HepG2 (cell line): Measurements from ENCODE around the gene FBXW12. TPM values are rescaled to one million over a fixed set of nuclear protein-coding genes. Genes with fewer than 3 reads are reported as not detected.

ENCODE experiments used
- ATAC-seq: fragments of 200-7000 bp; cut with Tn5 transposase; 3 replicates; pipeline ENCODE4 v1.9.1; 2020; ENCODE audit warnings: mild to moderate bottlenecking, moderate library complexity
- BruUV-seq: library from RNA; stranded (reverse); fragments of 400-500 nt; replicated peaks from 2 replicates; lab custom pipeline; 2021; lab: Mats Ljungman, UMichigan
- CTCF ChIA-PET: fragments of 300-600 bp; formaldehyde crosslinking; extraction: SDS; loops from one replicate; lab custom pipeline; 2021; ENCODE audit warnings: low total read pairs, inconsistent platforms, low intra/inter-chr PET ratio; lab: Yijun Ruan, JAX
- POLR2A ChIA-PET: fragments of 350-600 bp; sonication (Branson Sonifier 250); formaldehyde crosslinking; loops from one replicate; lab custom pipeline; 2020; ENCODE audit warnings: antibody characterized with exemption, inconsistent platforms; lab: Yijun Ruan, JAX
- DNase-seq: peaks from one replicate; pipeline ENCODE4 v3.0.0-alpha.2; 2015; ENCODE audit warnings: low spot score
- FAIRE-seq: peaks from 3 replicates; lab custom pipeline; 2011; peaks lifted over from hg19 to GRCh38; lab: Jason Lieb, UNC
- H2AFZ ChIP-seq: one replicate; pipeline ENCODE4 v1.6.1; 2011; ENCODE audit warnings: low read length, inconsistent platforms
- H3K27ac ChIP-seq: fragments of 300-600 bp; 3 replicates; pipeline ENCODE4 v1.8.0; 2011; ENCODE audit warnings: mixed run types, mild to moderate bottlenecking, mixed read lengths, low read length, inconsistent platforms; ENCODE audit not compliant: insufficient read depth; ENCODE audit errors: extremely low read length
- H3K27me3 ChIP-seq, 2 experiments: fragments of 200-600 bp in 1 of 2; 2 replicates in 1 of 2; 3 replicates in 1 of 2; pipeline versions ENCODE4 v1.6.0 to v1.8.0; 2011; ENCODE audit warnings: low read length in 2 of 2, mild to moderate bottlenecking in 2 of 2, moderate library complexity in 2 of 2, inconsistent platforms in 1 of 2; ENCODE audit not compliant: insufficient read depth in 2 of 2, control insufficient read depth in 1 of 2
- H3K36me3 ChIP-seq, 2 experiments: fragments of 200-600 bp in 1 of 2; replicated peaks in 1 of 2; 2 replicates in 1 of 2; 3 replicates in 1 of 2; pipeline versions ENCODE4 v1.5.1 to v1.8.0; 2011; ENCODE audit warnings: low read length in 2 of 2, inconsistent platforms in 1 of 2; ENCODE audit not compliant: insufficient read depth in 2 of 2, control insufficient read depth in 1 of 2
- H3K4me1 ChIP-seq: 2 replicates; pipeline ENCODE4 v1.5.1; 2012; ENCODE audit warnings: low read length, inconsistent platforms; ENCODE audit not compliant: insufficient read depth
- H3K4me2 ChIP-seq: 2 replicates; pipeline ENCODE4 v1.6.0; 2011; ENCODE audit warnings: low read depth, low read length, inconsistent platforms
- H3K4me3 ChIP-seq, 3 experiments: fragments of 200-600 bp in 1 of 3; sonication (generic), shearing (Covaris generic) in 1 of 3; replicated peaks in 1 of 3; 2 replicates each; pipeline ENCODE4 v1.5.1; 2011 to 2016; ENCODE audit warnings: low read length in 3 of 3, inconsistent platforms in 2 of 3, low read depth in 2 of 3, mild to moderate bottlenecking in 2 of 3, control low read depth in 1 of 3, mixed read lengths in 1 of 3; ENCODE audit not compliant: insufficient read depth in 1 of 3
- H3K79me2 ChIP-seq: one replicate; pipeline ENCODE4 v1.6.1; 2011; ENCODE audit warnings: low read length, inconsistent platforms; ENCODE audit not compliant: insufficient read depth
- H3K9ac ChIP-seq: 2 replicates; pipeline ENCODE4 v1.6.0; 2011; ENCODE audit warnings: mild to moderate bottlenecking, low read depth, low read length, inconsistent platforms; ENCODE audit not compliant: insufficient read depth
- H3K9me3 ChIP-seq: 2 replicates; pipeline ENCODE4 v1.5.1; 2012; ENCODE audit warnings: mild to moderate bottlenecking, low read length
- H4K20me1 ChIP-seq: 2 replicates; pipeline ENCODE4 v1.6.0; 2011; ENCODE audit warnings: inconsistent platforms, mild to moderate bottlenecking, low read length, moderate library complexity; ENCODE audit not compliant: insufficient read depth
- AGO2 ChIP-seq: fragments of 200-400 bp; formaldehyde crosslinking; optimal IDR thresholded peaks from 2 replicates; pipeline ENCODE3; 2017; ENCODE audit warnings: mild to moderate bottlenecking, low read depth, low read length, moderate library complexity
- PRPF4 ChIP-seq: fragments of 200-400 bp; formaldehyde crosslinking; IDR thresholded peaks from 2 replicates; pipeline ENCODE4 v1.6.1; 2016; ENCODE audit warnings: low read length, low read depth; ENCODE audit not compliant: poor library complexity, severe bottlenecking
- RBFOX2 ChIP-seq: fragments of 200-400 bp; formaldehyde crosslinking; IDR thresholded peaks from 2 replicates; pipeline ENCODE4 v1.6.1; 2017; ENCODE audit warnings: low read depth, mild to moderate bottlenecking, low read length
- ZNF34 ChIP-seq: sonication (generic); formaldehyde crosslinking; IDR thresholded peaks from 2 replicates; pipeline ENCODE4 v1.4.0; 2020; ENCODE audit warnings: mild to moderate bottlenecking, missing genetic modification reagents, borderline replicate concordance
- ZNF446 ChIP-seq: sonication (generic); formaldehyde crosslinking; IDR thresholded peaks from 2 replicates; pipeline ENCODE4 v1.5.0; 2020; ENCODE audit warnings: mild to moderate bottlenecking, missing genetic modification reagents
- WGBS: methylation state at CpG from one replicate; pipeline ENCODE4 v1.1.6; 2017; ENCODE audit warnings: low lambda C conversion rate; 5-methylcytosine and 5-hydroxymethylcytosine counted together
- in situ Hi-C: cut with HindIII; loops from 2 replicates; pipeline ENCODE4 v1.10.0; 2017; ENCODE audit warnings: low pct_unique_long_range_greater_than_20kb; ENCODE audit not compliant: extremely low pct_ligation_motif_present
- intact Hi-C: fragments of 100-400 bp; cut with micrococcal nuclease; formaldehyde crosslinking; loops from one replicate; pipeline ENCODE4 v1.10.0; 2022; ENCODE audit not compliant: unreplicated experiment
- polyA plus RNA-seq, 8 experiments: library from polyadenylated mRNA; depleted of rRNA in 3 of 8; stranded (reverse) in 7 of 8; unstranded in 1 of 8; fragments of >200 nt; fragmentation: Illumina TruSeq in 4 of 8; extraction: Trizol in 4 of 8; gene quantifications; 2 replicates each; pipeline versions ENCODE4 v1.2.1 to v1.2.3, GENCODE V29; 2011 to 2016; ENCODE audit warnings: low read depth in 4 of 8, missing spikeins in 1 of 8, mixed read lengths in 1 of 8; ENCODE audit not compliant: insufficient read depth in 1 of 8
- total RNA-seq, 5 experiments: library from RNA; depleted of rRNA; stranded (reverse); fragments of >200 nt; fragmentation: Illumina TruSeq; extraction: Trizol; gene quantifications; 2 replicates each; pipeline ENCODE4 v1.2.3, GENCODE V29; 2016; ENCODE audit warnings: low read depth in 1 of 5
- TF ChIP-seq, protein P1 (sequence below): sonication (generic); formaldehyde crosslinking; IDR thresholded peaks from 2 replicates; pipeline ENCODE4 v1.8.0; 2022; ENCODE audit warnings: missing genetic modification reagents, mild to moderate bottlenecking, borderline replicate concordance
- TF ChIP-seq, protein P2 (sequence below): sonication (generic); formaldehyde crosslinking; IDR thresholded peaks from one replicate; pipeline ENCODE4 v1.5.1; 2020; ENCODE audit warnings: mild to moderate bottlenecking, missing genetic modification reagents; ENCODE audit errors: not compliant biosample characterization

The FBXW12 gene
- total and polyA plus RNA-seq, 2 of the 13 experiments (the other 11 are each of a cell fraction or from before 2014, with no cell fraction given), result not detected

DNA sequence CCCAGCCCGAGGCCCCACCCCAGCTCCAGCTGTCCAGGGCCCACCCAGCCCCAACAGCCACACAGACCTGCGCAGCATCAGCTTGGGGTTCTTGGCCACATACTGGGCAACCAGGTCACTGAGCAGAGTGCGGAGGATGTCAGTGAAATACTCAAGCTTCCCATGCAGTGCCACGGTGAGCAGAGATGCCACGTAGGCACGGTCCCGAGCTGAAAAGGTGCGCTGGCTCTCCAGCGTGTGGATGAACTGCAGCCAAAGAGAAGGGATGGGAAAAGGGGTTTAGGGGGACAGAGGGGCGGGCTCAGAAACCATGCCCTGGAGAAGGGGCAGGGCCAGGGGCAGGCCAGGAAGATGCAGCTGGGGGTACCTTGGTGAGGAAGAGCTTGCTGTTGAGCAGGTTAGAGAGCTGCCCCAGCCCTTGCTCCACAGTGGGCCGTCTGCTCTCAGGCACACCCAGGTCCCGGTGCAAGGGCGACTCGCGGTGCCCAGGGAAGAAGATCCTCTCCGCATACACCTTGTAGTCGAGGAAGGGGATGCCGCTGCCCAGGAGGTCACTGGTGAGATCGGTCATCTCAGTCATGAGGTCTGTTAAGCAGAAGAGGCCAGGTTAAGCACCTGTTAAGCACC, 40.5 kb downstream of the FBXW12 start:
- WGBS, result 98% methylated on average over 16 of the region's 19 CpGs
- Histone ChIP-seq H3K4me3 (no peak overlapping the region), H3K9me3 (no peaks in the 10 kb centered on the region), H4K20me1 (peaks cover 16% of the 10 kb centered on the region; the same call in 1 of the 2 replicates), H3K36me3 (peaks cover 78 to 100% of the 10 kb centered on the region in 2 experiments), H3K4me2 (no peak overlapping the region), H2AFZ (no peak overlapping the region), H3K79me2 (no peaks in the 10 kb centered on the region), H3K27ac (no peak overlapping the region), H3K9ac (no peak overlapping the region)
- FAIRE-seq (no peak), ATAC-seq (no peak)
- in situ Hi-C loops, result no loop called here
- intact Hi-C loops, result no loop called here
- BruUV-seq, result no TSS peak
- CTCF ChIA-PET, result no interaction called here
- TF ChIP-seq ZNF446 (no peak), AGO2 (peak; percentile 78), ZNF34 (no peak), RBFOX2 (0 out of 2 replicates have a peak, but pooled peaks have one; percentile 17)
- TF ChIP-seq, all 625 proteins: peak for 2
- POLR2A ChIA-PET, result interaction anchor here (1.4 kb wide), 1 partner anchor 23 kb away, joined by 4 read pairs; no protein-coding TSS in a partner anchor
- no peak for DNase-seq
- Histone ChIP-seq H3K4me1 (no peaks in the 10 kb centered on the region), H3K27me3 (no peaks in the 10 kb centered on the region)

DNA sequence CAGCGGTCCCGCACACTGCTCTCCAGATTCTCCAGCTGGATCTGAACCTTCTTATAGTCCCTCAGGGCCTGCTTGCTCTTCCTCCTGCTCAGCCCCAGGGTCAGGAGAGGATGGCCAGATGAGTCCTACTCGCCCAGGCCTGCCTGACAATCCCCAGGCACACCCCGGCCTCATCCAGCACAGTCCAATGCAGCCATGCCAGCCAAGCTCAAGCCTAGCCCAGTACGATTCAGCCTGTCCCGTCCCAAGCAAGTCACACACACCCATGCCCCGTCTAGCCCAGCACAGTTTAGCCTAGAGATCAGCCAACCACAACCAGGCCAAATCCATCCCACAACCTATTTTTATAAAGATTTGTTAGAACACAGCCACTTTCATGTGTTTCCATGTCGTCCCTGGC, 41.1 kb downstream of the FBXW12 start:
- CTCF ChIA-PET, result interaction anchor here (4.1 kb wide), 1 partner anchor 23 kb away, joined by 25 read pairs; no protein-coding TSS in a partner anchor
- no peak for DNase-seq
- Histone ChIP-seq H3K27me3 (no peaks in the 10 kb centered on the region), H3K4me3 (no peak overlapping the region), H4K20me1 (peaks cover 16% of the 10 kb centered on the region; the same call in 1 of the 2 replicates), H2AFZ (no peak overlapping the region), H3K9me3 (no peaks in the 10 kb centered on the region), H3K9ac (no peak overlapping the region), H3K27ac (no peak overlapping the region), H3K4me2 (no peak overlapping the region), H3K4me1 (no peaks in the 10 kb centered on the region), H3K79me2 (no peaks in the 10 kb centered on the region), H3K36me3 (peaks cover 82 to 100% of the 10 kb centered on the region in 2 experiments)
- POLR2A ChIA-PET, result interaction anchor here (1.4 kb wide), 1 partner anchor 23 kb away, joined by 4 read pairs; no protein-coding TSS in a partner anchor
- FAIRE-seq, result no peak
- in situ Hi-C loops (no loop called here), intact Hi-C loops (no loop called here)
- no peak for ATAC-seq
- 98% methylated on average over 7 of the region's 8 CpGs for WGBS
- BruUV-seq, result no TSS peak
- TF ChIP-seq, protein P1, sequence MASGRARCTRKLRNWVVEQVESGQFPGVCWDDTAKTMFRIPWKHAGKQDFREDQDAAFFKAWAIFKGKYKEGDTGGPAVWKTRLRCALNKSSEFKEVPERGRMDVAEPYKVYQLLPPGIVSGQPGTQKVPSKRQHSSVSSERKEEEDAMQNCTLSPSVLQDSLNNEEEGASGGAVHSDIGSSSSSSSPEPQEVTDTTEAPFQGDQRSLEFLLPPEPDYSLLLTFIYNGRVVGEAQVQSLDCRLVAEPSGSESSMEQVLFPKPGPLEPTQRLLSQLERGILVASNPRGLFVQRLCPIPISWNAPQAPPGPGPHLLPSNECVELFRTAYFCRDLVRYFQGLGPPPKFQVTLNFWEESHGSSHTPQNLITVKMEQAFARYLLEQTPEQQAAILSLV (CRISPR knock-in tag), result no peak
- TF ChIP-seq, protein P2, sequence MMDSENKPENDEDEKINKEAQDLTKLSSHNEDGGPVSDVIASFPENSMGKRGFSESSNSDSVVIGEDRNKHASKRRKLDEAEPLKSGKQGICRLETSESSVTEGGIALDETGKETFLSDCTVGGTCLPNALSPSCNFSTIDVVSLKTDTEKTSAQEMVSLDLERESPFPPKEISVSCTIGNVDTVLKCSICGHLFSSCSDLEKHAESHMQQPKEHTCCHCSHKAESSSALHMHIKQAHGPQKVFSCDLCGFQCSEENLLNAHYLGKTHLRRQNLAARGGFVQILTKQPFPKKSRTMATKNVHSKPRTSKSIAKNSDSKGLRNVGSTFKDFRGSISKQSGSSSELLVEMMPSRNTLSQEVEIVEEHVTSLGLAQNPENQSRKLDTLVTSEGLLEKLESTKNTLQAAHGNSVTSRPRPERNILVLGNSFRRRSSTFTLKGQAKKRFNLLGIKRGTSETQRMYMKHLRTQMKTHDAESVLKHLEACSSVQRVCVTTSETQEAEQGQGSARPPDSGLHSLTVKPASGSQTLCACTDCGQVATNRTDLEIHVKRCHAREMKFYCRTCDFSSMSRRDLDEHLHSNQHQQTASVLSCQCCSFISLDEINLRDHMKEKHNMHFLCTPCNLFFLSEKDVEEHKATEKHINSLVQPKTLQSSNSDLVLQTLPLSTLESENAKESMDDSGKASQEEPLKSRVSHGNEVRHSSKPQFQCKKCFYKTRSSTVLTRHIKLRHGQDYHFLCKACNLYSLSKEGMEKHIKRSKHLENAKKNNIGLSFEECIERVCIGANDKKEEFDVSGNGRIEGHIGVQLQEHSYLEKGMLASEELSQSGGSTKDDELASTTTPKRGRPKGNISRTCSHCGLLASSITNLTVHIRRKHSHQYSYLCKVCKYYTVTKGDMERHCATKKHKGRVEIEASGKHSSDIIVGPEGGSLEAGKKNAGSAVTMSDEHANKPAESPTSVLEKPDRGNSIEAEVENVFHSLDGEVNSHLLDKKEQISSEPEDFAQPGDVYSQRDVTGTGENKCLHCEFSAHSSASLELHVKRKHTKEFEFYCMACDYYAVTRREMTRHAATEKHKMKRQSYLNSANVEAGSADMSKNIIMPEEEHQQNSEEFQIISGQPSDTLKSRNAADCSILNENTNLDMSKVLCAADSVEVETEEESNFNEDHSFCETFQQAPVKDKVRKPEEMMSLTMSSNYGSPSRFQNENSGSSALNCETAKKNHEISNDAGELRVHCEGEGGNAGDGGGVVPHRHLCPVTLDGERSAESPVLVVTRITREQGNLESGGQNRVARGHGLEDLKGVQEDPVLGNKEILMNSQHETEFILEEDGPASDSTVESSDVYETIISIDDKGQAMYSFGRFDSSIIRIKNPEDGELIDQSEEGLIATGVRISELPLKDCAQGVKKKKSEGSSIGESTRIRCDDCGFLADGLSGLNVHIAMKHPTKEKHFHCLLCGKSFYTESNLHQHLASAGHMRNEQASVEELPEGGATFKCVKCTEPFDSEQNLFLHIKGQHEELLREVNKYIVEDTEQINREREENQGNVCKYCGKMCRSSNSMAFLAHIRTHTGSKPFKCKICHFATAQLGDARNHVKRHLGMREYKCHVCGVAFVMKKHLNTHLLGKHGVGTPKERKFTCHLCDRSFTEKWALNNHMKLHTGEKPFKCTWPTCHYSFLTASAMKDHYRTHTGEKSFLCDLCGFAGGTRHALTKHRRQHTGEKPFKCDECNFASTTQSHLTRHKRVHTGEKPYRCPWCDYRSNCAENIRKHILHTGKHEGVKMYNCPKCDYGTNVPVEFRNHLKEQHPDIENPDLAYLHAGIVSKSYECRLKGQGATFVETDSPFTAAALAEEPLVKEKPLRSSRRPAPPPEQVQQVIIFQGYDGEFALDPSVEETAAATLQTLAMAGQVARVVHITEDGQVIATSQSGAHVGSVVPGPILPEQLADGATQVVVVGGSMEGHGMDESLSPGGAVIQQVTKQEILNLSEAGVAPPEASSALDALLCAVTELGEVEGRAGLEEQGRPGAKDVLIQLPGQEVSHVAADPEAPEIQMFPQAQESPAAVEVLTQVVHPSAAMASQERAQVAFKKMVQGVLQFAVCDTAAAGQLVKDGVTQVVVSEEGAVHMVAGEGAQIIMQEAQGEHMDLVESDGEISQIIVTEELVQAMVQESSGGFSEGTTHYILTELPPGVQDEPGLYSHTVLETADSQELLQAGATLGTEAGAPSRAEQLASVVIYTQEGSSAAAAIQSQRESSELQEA (CRISPR knock-in tag), result no peak
- TF ChIP-seq PRPF4, result no peak
